ENCODE data around the gene EYA2. TPM values are rescaled to one million over a fixed set of nuclear protein-coding genes. Genes with fewer than 3 reads are reported as not detected.

EYA2 gene
- total and polyA plus RNA-seq, 4 donors = 0.17 to 0.54 (median 0.23) TPM; not detected in 1

GRCh38 chr20:46990017-46990595 lies 95.5 kb downstream of the EYA2 start (continued):
- no peak for TF ChIP-seq ZBTB33 (IDR thresholded peaks at IDR 0.05)
- no peak for TF ChIP-seq ATF3 (IDR thresholded peaks at IDR 0.05)
- no peak for TF ChIP-seq JUND (IDR thresholded peaks at IDR 0.05)
- no peak for TF ChIP-seq TAF1 (conservative IDR thresholded peaks at IDR 0.05)
- TF ChIP-seq RXRA (IDR thresholded peaks at IDR 0.05) = no peak
- no peak for TF ChIP-seq GABPA (IDR thresholded peaks at IDR 0.05 in 1 of 2, conservative IDR thresholded peaks at IDR 0.05 in 1 of 2)

- DNase-seq (ENCODE audit: low spot score) = no peak
- H3K4me1 ChIP-seq (ENCODE audit: control insufficient read depth in 4 of 4, insufficient read depth in 4 of 4, low read length in 3 of 4) = no peaks in the 10 kb centered on the region
- H3K9ac ChIP-seq (ENCODE audit: low read depth in 1 of 2, low read length in 2 of 2) = no peak overlapping the region
Measured at GRCh38 chr20:46990596-46991104, 96.0 kb downstream of the EYA2 start.

GRCh38 chr20:46991168-46991567 lies 96.5 kb downstream of the EYA2 start:
- no peaks in the 10 kb centered on the region for H3K27me3 ChIP-seq (ENCODE audit: control insufficient read depth in 4 of 4, insufficient read depth in 4 of 4, low read length in 3 of 4)
- TF ChIP-seq FOXA2 (IDR thresholded peaks at IDR 0.05) (no peak), RXRA (IDR thresholded peaks at IDR 0.05) (no peak), GABPA (IDR thresholded peaks at IDR 0.05 in 1 of 2, conservative IDR thresholded peaks at IDR 0.05 in 1 of 2) (no peak), ATF3 (IDR thresholded peaks at IDR 0.05) (no peak), RAD21 (IDR thresholded peaks at IDR 0.05) (no peak), FOXA1 (IDR thresholded peaks at IDR 0.05) (no peak), REST (IDR thresholded peaks at IDR 0.05) (no peak), TAF1 (conservative IDR thresholded peaks at IDR 0.05) (no peak), YY1 (IDR thresholded peaks at IDR 0.05) (no peak), JUND (IDR thresholded peaks at IDR 0.05) (no peak), HNF4G (IDR thresholded peaks at IDR 0.05) (no peak), MAX (IDR thresholded peaks at IDR 0.05) (no peak), HNF4A (conservative IDR thresholded peaks at IDR 0.05) (no peak), NR2F2 (IDR thresholded peaks at IDR 0.05) (no peak), ZBTB33 (IDR thresholded peaks at IDR 0.05) (no peak)

More at GRCh38 chr20:46990596-46991104, 96.0 kb downstream of the EYA2 start:
- Histone ChIP-seq H3K36me3 (ENCODE audit: control insufficient read depth in 4 of 4, insufficient read depth in 3 of 4, low read depth in 1 of 4, low read length in 3 of 4) (no peaks in the 10 kb centered on the region), H3K27ac (ENCODE audit: low read depth in 1 of 2, low read length in 2 of 2) (no peak overlapping the region), H3K4me3 (ENCODE audit: low read depth in 1 of 3, low read length in 3 of 3) (no peak overlapping the region), H3K9me3 (ENCODE audit: control insufficient read depth in 4 of 4, low read length in 3 of 4) (no peaks in the 10 kb centered on the region), H3K27me3 (ENCODE audit: control insufficient read depth in 4 of 4, insufficient read depth in 4 of 4, low read length in 3 of 4) (no peaks in the 10 kb centered on the region)
- no peak for TF ChIP-seq JUND (IDR thresholded peaks at IDR 0.05)
- no peak for TF ChIP-seq CTCF (IDR thresholded peaks at IDR 0.05; ENCODE audit: low read depth, low read length, missing input control)
- 51% methylated on average over 5 of the region's 5 CpGs for WGBS

More at GRCh38 chr20:46991168-46991567, 96.5 kb downstream of the EYA2 start:
- Histone ChIP-seq H3K4me3 (ENCODE audit: low read depth in 1 of 3, low read length in 3 of 3) (no peak overlapping the region), H3K4me1 (ENCODE audit: control insufficient read depth in 4 of 4, insufficient read depth in 4 of 4, low read length in 3 of 4) (no peaks in the 10 kb centered on the region), H3K9me3 (ENCODE audit: control insufficient read depth in 4 of 4, low read length in 3 of 4) (no peaks in the 10 kb centered on the region), H3K27ac (ENCODE audit: low read depth in 1 of 2, low read length in 2 of 2) (no peak overlapping the region), H3K36me3 (ENCODE audit: control insufficient read depth in 4 of 4, insufficient read depth in 3 of 4, low read depth in 1 of 4, low read length in 3 of 4) (no peaks in the 10 kb centered on the region), H3K9ac (ENCODE audit: low read depth in 1 of 2, low read length in 2 of 2) (no peak overlapping the region)
- 94% methylated on average over 3 of the region's 3 CpGs for WGBS
- DNase-seq (ENCODE audit: low spot score) = no peak
